PC-3 (cell line): ENCODE results near the gene ZNF185. TPM values are rescaled to one million over a fixed set of nuclear protein-coding genes. Genes with fewer than 3 reads are reported as not detected.

Experiments used
- ATAC-seq: fragments of 200-7000 bp; cut with Tn5 transposase; 2 replicates; pipeline ENCODE4 v1.9.1; 2020; ENCODE audit warnings: mild to moderate bottlenecking, moderate library complexity
- BruUV-seq: library from RNA; stranded (reverse); fragments of 400-500 nt; replicated peaks from 2 replicates; lab custom pipeline; 2021; lab: Mats Ljungman, UMichigan
- CTCF ChIA-PET: fragments of 300-600 bp; sonication (Branson Sonifier 250); formaldehyde crosslinking; loops from one replicate; lab custom pipeline; 2022; ENCODE audit warnings: antibody characterized with exemption; lab: Charles Lee
- POLR2A ChIA-PET: fragments of 300-600 bp; sonication (Branson Sonifier 250); formaldehyde crosslinking; loops from one replicate; lab custom pipeline; 2022; ENCODE audit warnings: antibody characterized with exemption; ENCODE audit not compliant: unreplicated experiment; lab: Charles Lee
- DNase-seq: peaks from one replicate; pipeline ENCODE4 v3.0.0-alpha.2; 2015
- H2AFZ ChIP-seq: fragments of 300-600 bp; sonication (generic); 2 replicates; pipeline ENCODE4 v1.6.0; 2016; ENCODE audit warnings: antibody characterized with exemption, low read length
- H3F3A ChIP-seq: fragments of 300-600 bp; sonication (generic); one replicate; pipeline ENCODE4 v1.6.0; 2017; ENCODE audit warnings: antibody characterized with exemption, low read length, control low read depth, mild to moderate bottlenecking; ENCODE audit not compliant: unreplicated experiment
- H3K27ac ChIP-seq: fragments of 300-600 bp; sonication (generic); 2 replicates; pipeline ENCODE4 v1.5.1; 2016; ENCODE audit warnings: mild to moderate bottlenecking, low read length
- H3K27me3 ChIP-seq: fragments of 300-600 bp; sonication (generic); 2 replicates; pipeline ENCODE4 v1.6.1; 2016; ENCODE audit warnings: low read length, mixed read lengths
- H3K36me3 ChIP-seq: fragments of 300-600 bp; sonication (generic); 2 replicates; pipeline ENCODE4 v1.6.1; 2016; ENCODE audit warnings: low read depth, mixed run types, low read length, mixed read lengths
- H3K4me1 ChIP-seq: fragments of 300-600 bp; sonication (generic); 2 replicates; pipeline ENCODE4 v1.5.1; 2016; ENCODE audit warnings: low read length; ENCODE audit not compliant: insufficient read depth
- H3K4me2 ChIP-seq: fragments of 300-600 bp; sonication (generic); 2 replicates; pipeline ENCODE4 v1.6.0; 2016; ENCODE audit warnings: low read length
- H3K4me3 ChIP-seq: fragments of 300-600 bp; sonication (generic); 2 replicates; pipeline ENCODE4 v1.5.1; 2016; ENCODE audit warnings: mild to moderate bottlenecking, low read length, mixed read lengths
- H3K79me2 ChIP-seq: fragments of 300-600 bp; sonication (generic); 2 replicates; pipeline ENCODE4 v1.6.1; 2017; ENCODE audit warnings: low read length, mixed read lengths
- H3K9ac ChIP-seq: fragments of 300-600 bp; sonication (generic); 2 replicates; pipeline ENCODE4 v1.6.0; 2016; ENCODE audit warnings: mild to moderate bottlenecking, low read length
- H3K9me2 ChIP-seq: fragments of 300-600 bp; sonication (generic); replicated peaks from 2 replicates; pipeline ENCODE4 v1.6.1; 2016; ENCODE audit warnings: mixed run types, low read length, mixed read lengths
- H3K9me3 ChIP-seq: fragments of 300-600 bp; sonication (generic); 2 replicates; pipeline ENCODE4 v1.6.1; 2016; ENCODE audit warnings: low read length, mixed read lengths
- H4K20me1 ChIP-seq: fragments of 300-600 bp; sonication (generic); 2 replicates; pipeline ENCODE4 v1.6.1; 2016; ENCODE audit warnings: low read length, mixed read lengths
- CTCF ChIP-seq: fragments of 300-600 bp; sonication (generic); conservative IDR thresholded peaks from 2 replicates; pipeline ENCODE4 v1.5.1; 2017; ENCODE audit warnings: antibody characterized with exemption, low read depth, mild to moderate bottlenecking, low read length
- EZH2 ChIP-seq: fragments of 300-600 bp; sonication (generic); IDR thresholded peaks from one replicate; pipeline ENCODE4 v1.6.1; 2017; ENCODE audit warnings: antibody characterized with exemption, mild to moderate bottlenecking, low read length; ENCODE audit not compliant: unreplicated experiment
- EZH2phosphoT487 ChIP-seq: fragments of 300-600 bp; sonication (generic); IDR thresholded peaks from 2 replicates; pipeline ENCODE4 v1.6.1; 2018; ENCODE audit warnings: mild to moderate bottlenecking, antibody characterized with exemption, low read length, borderline replicate concordance
- intact Hi-C: fragments of 100-400 bp; cut with micrococcal nuclease; formaldehyde crosslinking; loops from 2 replicates; pipeline ENCODE4 v1.9.0; 2023
- total RNA-seq: library from RNA; depleted of rRNA; stranded (reverse); fragments of >200 nt; gene quantifications from 2 replicates; pipeline ENCODE4 v1.2.3, GENCODE V29; 2014

ZNF185 gene
- total RNA-seq, 1 experiment from 2014 or later, result 68.9 TPM

GRCh38 chrX:152929898-152930297 is 32.0 kb downstream of the ZNF185 start:
- Histone ChIP-seq H3K27ac (no peak overlapping the region), H3K9ac (no peak overlapping the region), H3K4me1 (peaks cover 12% of the 10 kb centered on the region), H2AFZ (no peak overlapping the region), H3K4me2 (no peak overlapping the region), H3K79me2 (no peaks in the 10 kb centered on the region), H3K9me2 (no peaks in the 10 kb centered on the region), H3K4me3 (no peak overlapping the region), H3F3A (no peaks in the 10 kb centered on the region), H3K27me3 (no peaks in the 10 kb centered on the region), H4K20me1 (no peaks in the 10 kb centered on the region), H3K36me3 (no peaks in the 10 kb centered on the region; the same call in none of the 2 replicates), H3K9me3 (no peaks in the 10 kb centered on the region)
- POLR2A ChIA-PET, result no interaction called here
- ATAC-seq (no peak), DNase-seq (no peak)
- intact Hi-C loops, result loop anchor here (5.0 kb wide), 1 partner anchor 288 kb away; no protein-coding TSS in a partner anchor
- TF ChIP-seq CTCF (no peak), EZH2phosphoT487 (no peak), EZH2 (no peak)
- BruUV-seq, result no TSS peak
- CTCF ChIA-PET, result no interaction called here

GRCh38 chrX:152930516-152930915 is 32.6 kb downstream of the ZNF185 start:
- no peaks in the 10 kb centered on the region for H4K20me1 ChIP-seq
- POLR2A ChIA-PET, result no interaction called here
- no peaks in the 10 kb centered on the region for H3K79me2 ChIP-seq
- no peak overlapping the region for H3K4me3 ChIP-seq
- intact Hi-C loops, result no loop called here
- no peak overlapping the region for H3K4me2 ChIP-seq
- DNase-seq (no peak), ATAC-seq (no peak)
- no peaks in the 10 kb centered on the region for H3F3A ChIP-seq
- H2AFZ ChIP-seq, result no peak overlapping the region
- peaks cover 12% of the 10 kb centered on the region for H3K4me1 ChIP-seq
- no peaks in the 10 kb centered on the region; the same call in none of the 2 replicates for H3K36me3 ChIP-seq
- H3K9ac ChIP-seq, result no peak overlapping the region
- no TSS peak for BruUV-seq
- TF ChIP-seq EZH2 (no peak), EZH2phosphoT487 (no peak), CTCF (no peak)
- no peaks in the 10 kb centered on the region for H3K9me2 ChIP-seq
- CTCF ChIA-PET, result no interaction called here
- no peaks in the 10 kb centered on the region for H3K27me3 ChIP-seq
- no peak overlapping the region for H3K27ac ChIP-seq
- no peaks in the 10 kb centered on the region for H3K9me3 ChIP-seq

GRCh38 chrX:152932144-152932543 is 34.3 kb downstream of the ZNF185 start:
- ATAC-seq (no peak), DNase-seq (no peak)
- CTCF ChIA-PET, result no interaction called here
- intact Hi-C loops, result no loop called here
- H4K20me1 ChIP-seq, result no peaks in the 10 kb centered on the region
- no peak overlapping the region for H3K9ac ChIP-seq
- no peaks in the 10 kb centered on the region for H3K4me1 ChIP-seq
- H3K27ac ChIP-seq, result no peak overlapping the region
- TF ChIP-seq EZH2phosphoT487, result no peak
- TF ChIP-seq CTCF, result no peak
- no peak for TF ChIP-seq EZH2
- H3K9me3 ChIP-seq, result no peaks in the 10 kb centered on the region
- no peaks in the 10 kb centered on the region for H3K27me3 ChIP-seq
- no peak overlapping the region for H2AFZ ChIP-seq
- H3K4me2 ChIP-seq, result no peak overlapping the region
- no peaks in the 10 kb centered on the region for H3K79me2 ChIP-seq
- no peak overlapping the region for H3K4me3 ChIP-seq
- no peaks in the 10 kb centered on the region for H3K9me2 ChIP-seq
- no peaks in the 10 kb centered on the region for H3F3A ChIP-seq
- POLR2A ChIA-PET, result no interaction called here
- BruUV-seq, result no TSS peak
- no peaks in the 10 kb centered on the region; the same call in none of the 2 replicates for H3K36me3 ChIP-seq
